Measurements from ENCODE around the gene HTRA2. TPM values are rescaled to one million over a fixed set of nuclear protein-coding genes. Genes with fewer than 3 reads are reported as not detected.
A peak's percentile ranks its signal among the peaks of the same experiment; 100 is the strongest.

Gene HTRA2
- total RNA-seq, 2 donors from 2014 or later, result 75.6 to 81.2 TPM

- no peak overlapping the region for H3K4me3 Mint-ChIP-seq
- H3K4me1 Mint-ChIP-seq, result peaks cover 9% of the 10 kb centered on the region
- no peak for ATAC-seq (replicated peaks)
- H3K9me3 Mint-ChIP-seq, result no peaks in the 10 kb centered on the region
- H3K27me3 Mint-ChIP-seq, result peaks cover 29% of the 10 kb centered on the region
- no peak overlapping the region for H3K27ac Mint-ChIP-seq
- H3K36me3 Mint-ChIP-seq (ENCODE audit: low read depth), result peaks cover 16% of the 10 kb centered on the region
Observed at GRCh38 chr2:74536166-74536950, 6.6 kb downstream of the HTRA2 start.

- Mint-ChIP-seq H3K9me3 (no peaks in the 10 kb centered on the region), H3K27ac (no peak overlapping the region), H3K4me3 (no peak overlapping the region), H3K36me3 (ENCODE audit: low read depth) (peaks cover 8% of the 10 kb centered on the region), H3K27me3 (peaks cover 30% of the 10 kb centered on the region), H3K4me1 (peaks cover 3% of the 10 kb centered on the region)
- ATAC-seq (replicated peaks), result no peak
Observed at GRCh38 chr2:74537140-74537539, 7.4 kb downstream of the HTRA2 start.

- Mint-ChIP-seq H3K4me3 (no peak overlapping the region), H3K4me1 (no peaks in the 10 kb centered on the region), H3K27ac (no peak overlapping the region), H3K36me3 (ENCODE audit: low read depth) (no peaks in the 10 kb centered on the region), H3K9me3 (no peaks in the 10 kb centered on the region), H3K27me3 (peaks cover 39% of the 10 kb centered on the region)
- ATAC-seq (replicated peaks), result no peak
Observed at GRCh38 chr2:74538881-74539339, 9.2 kb downstream of the HTRA2 start.

- no peak overlapping the region for H3K27ac Mint-ChIP-seq
- ATAC-seq (replicated peaks), result no peak
Observed at GRCh38 chr2:74540291-74540690, 10.6 kb downstream of the HTRA2 start.

GRCh38 chr2:74542978-74543377, 13.2 kb downstream of the HTRA2 start:
- no peaks in the 10 kb centered on the region for H3K4me1 Mint-ChIP-seq
- no peaks in the 10 kb centered on the region for H3K36me3 Mint-ChIP-seq (ENCODE audit: low read depth)
- no peak overlapping the region for H3K4me3 Mint-ChIP-seq
- no peak for ATAC-seq (replicated peaks)
- H3K27ac Mint-ChIP-seq, result no peak overlapping the region
- H3K9me3 Mint-ChIP-seq, result no peaks in the 10 kb centered on the region
- H3K27me3 Mint-ChIP-seq, result peaks cover 40% of the 10 kb centered on the region

More at GRCh38 chr2:74540291-74540690, 10.6 kb downstream of the HTRA2 start:
- no peak overlapping the region for H3K4me3 Mint-ChIP-seq
- H3K9me3 Mint-ChIP-seq, result no peaks in the 10 kb centered on the region
- no peaks in the 10 kb centered on the region for H3K4me1 Mint-ChIP-seq
- no peaks in the 10 kb centered on the region for H3K36me3 Mint-ChIP-seq (ENCODE audit: low read depth)
- H3K27me3 Mint-ChIP-seq, result peaks cover 39% of the 10 kb centered on the region

GRCh38 chr2:74544634-74545033, 14.9 kb downstream of the HTRA2 start:
- H3K4me3 Mint-ChIP-seq, result no peak overlapping the region
- H3K9me3 Mint-ChIP-seq, result no peaks in the 10 kb centered on the region
- ATAC-seq (replicated peaks), result no peak
- H3K4me1 Mint-ChIP-seq, result peaks cover 4% of the 10 kb centered on the region
- H3K36me3 Mint-ChIP-seq (ENCODE audit: low read depth), result no peaks in the 10 kb centered on the region
- peaks cover 32% of the 10 kb centered on the region for H3K27me3 Mint-ChIP-seq
- no peak overlapping the region for H3K27ac Mint-ChIP-seq

GRCh38 chr2:74546004-74546403, 16.3 kb downstream of the HTRA2 start:
- Mint-ChIP-seq H3K27me3 (peaks cover 39% of the 10 kb centered on the region), H3K9me3 (no peaks in the 10 kb centered on the region), H3K27ac (no peak overlapping the region), H3K4me3 (no peak overlapping the region), H3K36me3 (ENCODE audit: low read depth) (no peaks in the 10 kb centered on the region), H3K4me1 (peaks cover 4% of the 10 kb centered on the region)
- no peak for ATAC-seq (replicated peaks)

- H3K27me3 Mint-ChIP-seq, result peaks cover 36% of the 10 kb centered on the region
- H3K4me1 Mint-ChIP-seq, result peaks cover 9% of the 10 kb centered on the region
- ATAC-seq (replicated peaks), result no peak
- H3K36me3 Mint-ChIP-seq (ENCODE audit: low read depth), result no peaks in the 10 kb centered on the region
- H3K27ac Mint-ChIP-seq, result no peak overlapping the region
- H3K4me3 Mint-ChIP-seq, result peak overlapping the region; percentile 73
- no peaks in the 10 kb centered on the region for H3K9me3 Mint-ChIP-seq
Observed at GRCh38 chr2:74548285-74548899, 18.7 kb downstream of the HTRA2 start.

- Mint-ChIP-seq H3K27me3 (peaks cover 36% of the 10 kb centered on the region), H3K4me3 (peak overlapping the region; percentile 73), H3K4me1 (peaks cover 9% of the 10 kb centered on the region), H3K27ac (no peak overlapping the region), H3K36me3 (ENCODE audit: low read depth) (no peaks in the 10 kb centered on the region), H3K9me3 (no peaks in the 10 kb centered on the region)
- ATAC-seq (replicated peaks), result peak; percentile 87
Observed at GRCh38 chr2:74548900-74549826, 19.4 kb downstream of the HTRA2 start.

GRCh38 chr2:74550231-74550630, 20.5 kb downstream of the HTRA2 start:
- no peak for ATAC-seq (replicated peaks)
- Mint-ChIP-seq H3K4me3 (peak overlapping the region; percentile 59), H3K9me3 (no peaks in the 10 kb centered on the region), H3K36me3 (ENCODE audit: low read depth) (peaks cover 8% of the 10 kb centered on the region), H3K4me1 (peaks cover 9% of the 10 kb centered on the region), H3K27me3 (peaks cover 36% of the 10 kb centered on the region), H3K27ac (no peak overlapping the region)

GRCh38 chr2:74551530-74551929, 21.8 kb downstream of the HTRA2 start:
- H3K27ac Mint-ChIP-seq, result no peak overlapping the region
- H3K4me1 Mint-ChIP-seq, result peaks cover 9% of the 10 kb centered on the region
- peaks cover 30% of the 10 kb centered on the region for H3K27me3 Mint-ChIP-seq
- H3K4me3 Mint-ChIP-seq, result no peak overlapping the region
- no peaks in the 10 kb centered on the region for H3K9me3 Mint-ChIP-seq
- H3K36me3 Mint-ChIP-seq (ENCODE audit: low read depth), result peaks cover 16% of the 10 kb centered on the region
- no peak for ATAC-seq (replicated peaks)

- Mint-ChIP-seq H3K4me1 (peaks cover 9% of the 10 kb centered on the region), H3K4me3 (peak overlapping the region; percentile 20)
- ATAC-seq (replicated peaks), result no peak
Observed at GRCh38 chr2:74551942-74552913, 22.5 kb downstream of the HTRA2 start.

GRCh38 chr2:74552914-74553811, 23.4 kb downstream of the HTRA2 start:
- peak overlapping the region; percentile 56 for H3K4me3 Mint-ChIP-seq
- no peaks in the 10 kb centered on the region for H3K9me3 Mint-ChIP-seq
- no peak for ATAC-seq (replicated peaks)
- H3K27ac Mint-ChIP-seq, result peak overlapping the region; percentile 66
- peaks cover 23% of the 10 kb centered on the region for H3K27me3 Mint-ChIP-seq
- H3K4me1 Mint-ChIP-seq, result peaks cover 9% of the 10 kb centered on the region
- H3K36me3 Mint-ChIP-seq (ENCODE audit: low read depth), result peaks cover 26% of the 10 kb centered on the region

More at GRCh38 chr2:74551942-74552913, 22.5 kb downstream of the HTRA2 start:
- peak overlapping the region; percentile 11 for H3K27ac Mint-ChIP-seq
- no peaks in the 10 kb centered on the region for H3K9me3 Mint-ChIP-seq
- H3K27me3 Mint-ChIP-seq, result peaks cover 28% of the 10 kb centered on the region
- peaks cover 23% of the 10 kb centered on the region for H3K36me3 Mint-ChIP-seq (ENCODE audit: low read depth)

Measured in activated T-helper 17 cell treated with anti-CD3 and anti-CD28 coated beads, Interleukin-2, amount 50 U/mL, for 72 hours (primary cell).